Lower leg skin (tissue), 4 donors: ENCODE data around the gene NWD2. TPM values are rescaled to one million over a fixed set of nuclear protein-coding genes. Genes with fewer than 3 reads are reported as not detected.

ENCODE experiments used
- DNase-seq, 2 donors: peaks; one replicate each; pipeline ENCODE4 v3.0.0-alpha.2; 2019; ENCODE audit warnings: low spot score in 2 of 2
- H3K4me3 ChIP-seq: fragments of 200-600 bp; sonication (generic); 2 replicates; pipeline ENCODE4 v1.5.1; 2017; ENCODE audit warnings: mild to moderate bottlenecking, low read depth; ENCODE audit not compliant: poor library complexity, severe bottlenecking
- POLR2A ChIP-seq, 2 donors: fragments of 450-650 bp; IDR thresholded peaks; one replicate each; pipeline ENCODE4 v1.6.1; 2016 to 2017; ENCODE audit warnings: antibody characterized with exemption in 2 of 2, mild to moderate bottlenecking in 1 of 2, moderate library complexity in 1 of 2
- WGBS, 2 donors: methylation state at CpG; one replicate each; pipeline ENCODE4 v1.1.5; 2018; 5-methylcytosine and 5-hydroxymethylcytosine counted together
- intact Hi-C: fragments of 100-400 bp; cut with DNase I; formaldehyde crosslinking; loops from one replicate; pipeline ENCODE4 v1.15.0; 2023; ENCODE audit warnings: low total_unique reads
- total RNA-seq, 4 donors: library from RNA; depleted of rRNA; stranded (reverse); fragments of >200 nt; gene quantifications; one replicate each; pipeline ENCODE4 v1.1.0, GENCODE V29; 2016
- TF ChIP-seq, protein P1 (sequence below), 3 donors: fragments of 450-650 bp; IDR thresholded peaks; one replicate each; pipeline ENCODE4 v1.5.1; 2016; ENCODE audit warnings: antibody characterized with exemption in 3 of 3, mild to moderate bottlenecking in 3 of 3, moderate library complexity in 2 of 3

Gene NWD2
- total RNA-seq, 4 donors from 2014 or later: 0.72 to 2.8 (median 0.97) TPM

DNA sequence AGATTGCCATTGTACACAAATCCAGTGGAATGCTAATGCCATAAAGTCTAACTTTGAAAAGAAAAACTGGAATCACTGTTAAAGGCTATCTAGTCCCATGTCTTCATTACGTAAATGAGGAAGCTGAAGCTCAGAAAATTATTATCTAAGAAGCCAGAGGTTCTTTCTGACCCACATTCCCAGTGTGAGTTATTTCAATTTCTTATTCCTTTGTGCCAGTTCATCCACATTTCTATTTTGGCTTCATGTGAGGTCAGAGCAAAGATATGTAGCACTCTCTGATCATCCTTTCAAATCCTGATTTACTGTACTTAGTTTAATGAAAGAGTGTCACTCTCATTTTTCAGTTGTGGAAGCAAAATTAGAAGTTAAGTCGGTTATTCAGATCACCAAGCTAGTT is 24.6 kb upstream of the NWD2 start:
- intact Hi-C loops: no loop called here
- H3K4me3 ChIP-seq: no peak overlapping the region
- DNase-seq: no peak
- TF ChIP-seq POLR2A (IDR thresholded peaks at IDR 0.05): no peak
- TF ChIP-seq, protein P1, sequence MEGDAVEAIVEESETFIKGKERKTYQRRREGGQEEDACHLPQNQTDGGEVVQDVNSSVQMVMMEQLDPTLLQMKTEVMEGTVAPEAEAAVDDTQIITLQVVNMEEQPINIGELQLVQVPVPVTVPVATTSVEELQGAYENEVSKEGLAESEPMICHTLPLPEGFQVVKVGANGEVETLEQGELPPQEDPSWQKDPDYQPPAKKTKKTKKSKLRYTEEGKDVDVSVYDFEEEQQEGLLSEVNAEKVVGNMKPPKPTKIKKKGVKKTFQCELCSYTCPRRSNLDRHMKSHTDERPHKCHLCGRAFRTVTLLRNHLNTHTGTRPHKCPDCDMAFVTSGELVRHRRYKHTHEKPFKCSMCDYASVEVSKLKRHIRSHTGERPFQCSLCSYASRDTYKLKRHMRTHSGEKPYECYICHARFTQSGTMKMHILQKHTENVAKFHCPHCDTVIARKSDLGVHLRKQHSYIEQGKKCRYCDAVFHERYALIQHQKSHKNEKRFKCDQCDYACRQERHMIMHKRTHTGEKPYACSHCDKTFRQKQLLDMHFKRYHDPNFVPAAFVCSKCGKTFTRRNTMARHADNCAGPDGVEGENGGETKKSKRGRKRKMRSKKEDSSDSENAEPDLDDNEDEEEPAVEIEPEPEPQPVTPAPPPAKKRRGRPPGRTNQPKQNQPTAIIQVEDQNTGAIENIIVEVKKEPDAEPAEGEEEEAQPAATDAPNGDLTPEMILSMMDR (IDR thresholded peaks at IDR 0.05): no peak
- 52 to 56% methylated on average over 2 of the region's 2 CpGs for WGBS, 2 donors

- H3K4me3 ChIP-seq: no peak overlapping the region
- no peak for DNase-seq
- intact Hi-C loops: no loop called here
- WGBS, 2 donors: 78 to 81% methylated on average over 3 of the region's 3 CpGs
- no peak for TF ChIP-seq POLR2A (IDR thresholded peaks at IDR 0.05)
- TF ChIP-seq, protein P1 (IDR thresholded peaks at IDR 0.05): no peak
Observed at GRCh38 chr4:37220685-37221084, 23.9 kb upstream of the NWD2 start.

- intact Hi-C loops: no loop called here
- H3K4me3 ChIP-seq: no peak overlapping the region
- 73 to 84% methylated on average over 1 of the region's 1 CpG for WGBS, 2 donors
- no peak for TF ChIP-seq POLR2A (IDR thresholded peaks at IDR 0.05)
- TF ChIP-seq, protein P1 (IDR thresholded peaks at IDR 0.05): no peak
- no peak for DNase-seq
Observed at GRCh38 chr4:37223732-37224131, 20.8 kb upstream of the NWD2 start.

GRCh38 chr4:37224854-37225253 is 19.7 kb upstream of the NWD2 start:
- no peak overlapping the region for H3K4me3 ChIP-seq
- WGBS, 2 donors: 78% methylated on average over 4 of the region's 4 CpGs
- intact Hi-C loops: no loop called here
- DNase-seq: no peak
- TF ChIP-seq POLR2A (IDR thresholded peaks at IDR 0.05): no peak
- TF ChIP-seq, protein P1 (IDR thresholded peaks at IDR 0.05): no peak

- TF ChIP-seq, protein P1 (IDR thresholded peaks at IDR 0.05): no peak
- TF ChIP-seq POLR2A (IDR thresholded peaks at IDR 0.05): no peak
- intact Hi-C loops: no loop called here
- 39 to 46% methylated on average over 2 of the region's 2 CpGs for WGBS, 2 donors
Observed at GRCh38 chr4:37225778-37226177, 18.8 kb upstream of the NWD2 start.

DNA sequence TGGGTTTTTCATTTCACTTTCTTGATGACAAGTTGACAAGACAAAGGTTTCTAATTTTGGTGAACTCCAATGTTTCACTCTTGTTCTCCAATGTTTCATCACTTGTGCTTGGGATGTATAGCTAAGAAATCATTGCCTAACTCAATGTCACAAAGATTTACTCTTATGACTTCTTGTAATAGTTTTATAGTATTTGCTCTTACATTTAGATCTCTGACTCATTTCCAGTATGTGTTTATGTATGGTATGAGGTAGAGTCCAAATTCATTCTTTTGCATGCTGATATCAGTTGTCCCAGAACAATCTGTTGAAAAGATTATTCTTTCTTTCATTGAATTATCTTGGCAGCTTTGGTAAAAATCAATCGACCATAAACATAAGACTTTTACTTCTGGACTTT is 12.2 kb upstream of the NWD2 start:
- intact Hi-C loops: no loop called here
- DNase-seq: no peak
- TF ChIP-seq POLR2A (IDR thresholded peaks at IDR 0.05): no peak
- TF ChIP-seq, protein P1 (IDR thresholded peaks at IDR 0.05): no peak
- 70 to 71% methylated on average over 1 of the region's 1 CpG for WGBS, 2 donors
- H3K4me3 ChIP-seq: no peak overlapping the region

More at GRCh38 chr4:37225778-37226177, 18.8 kb upstream of the NWD2 start:
- H3K4me3 ChIP-seq: no peak overlapping the region
- DNase-seq: no peak
